ENCODE results near the gene ERC1.

DNA sequence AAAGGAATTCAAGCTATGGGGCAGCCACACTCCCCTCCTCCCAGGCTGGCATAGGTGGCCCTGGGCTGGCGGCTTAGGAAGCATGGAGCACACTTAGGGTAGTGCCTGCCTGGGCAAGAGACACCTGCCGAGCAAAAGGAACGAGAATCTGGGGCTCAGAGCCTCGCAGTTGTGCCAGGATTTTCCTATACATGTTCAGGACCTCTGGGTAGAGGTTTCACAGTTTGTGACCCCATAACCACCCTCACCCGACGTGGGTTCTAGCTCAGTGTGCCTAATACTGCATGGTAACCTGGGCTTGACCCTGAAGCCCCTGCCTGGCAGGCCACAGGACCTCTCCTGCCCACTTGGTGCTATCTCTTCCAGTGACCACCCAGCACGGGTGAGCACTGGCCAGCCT, 503.8 kb downstream of the ERC1 start:
- TF ChIP-seq EZH2 (IDR thresholded peaks at IDR 0.05), result no peak
- TF ChIP-seq POLR2AphosphoS5 (IDR thresholded peaks at IDR 0.05; ENCODE audit: borderline replicate concordance, low read depth, low read length), result no peak
